Endodermal cell (in vitro differentiated cells): ENCODE measurements around the gene SMIM7. TPM values are rescaled to one million over a fixed set of nuclear protein-coding genes. Genes with fewer than 3 reads are reported as not detected.
A peak's percentile ranks its signal among the peaks of the same experiment; 100 is the strongest.

Experiments
- DNase-seq: peaks from one replicate; pipeline ENCODE4 v3.0.0-alpha.2; 2017
- H3K27ac ChIP-seq: 2 replicates; pipeline ENCODE4 v1.5.1; 2013; ENCODE audit warnings: mild to moderate bottlenecking, low read depth, low read length, moderate library complexity
- H3K27me3 ChIP-seq: 2 replicates; pipeline ENCODE4 v1.6.1; 2013; ENCODE audit warnings: mild to moderate bottlenecking, low read length, moderate library complexity; ENCODE audit not compliant: insufficient read depth, control insufficient read depth, poor library complexity, severe bottlenecking
- H3K36me3 ChIP-seq: 2 replicates; pipeline ENCODE4 v1.7.0; 2013; ENCODE audit warnings: mild to moderate bottlenecking, low read length, moderate library complexity; ENCODE audit not compliant: control insufficient read depth, insufficient read depth
- H3K4me1 ChIP-seq: one replicate; pipeline ENCODE4 v1.7.0; 2013; ENCODE audit warnings: low read length; ENCODE audit not compliant: control insufficient read depth, insufficient read depth
- H3K4me3 ChIP-seq: 2 replicates; pipeline ENCODE4 v1.5.1; 2013; ENCODE audit warnings: mild to moderate bottlenecking, low read length, moderate library complexity
- H3K9ac ChIP-seq: 2 replicates; pipeline ENCODE4 v1.6.1; 2013; ENCODE audit warnings: mild to moderate bottlenecking, low read length, moderate library complexity; ENCODE audit not compliant: poor library complexity, severe bottlenecking; ENCODE audit errors: extremely low read depth
- H3K9me3 ChIP-seq: 2 replicates; pipeline ENCODE4 v1.6.1; 2013; ENCODE audit warnings: mild to moderate bottlenecking, low read length, moderate library complexity; ENCODE audit not compliant: control insufficient read depth
- H3K27ac Mint-ChIP-seq: 2 replicates; pipeline ENCODE4 v1.8.0; 2020; ENCODE audit warnings: mixed read lengths
- H3K27me3 Mint-ChIP-seq: 2 replicates; pipeline ENCODE4 v1.8.0; 2021; ENCODE audit warnings: mild to moderate bottlenecking, mixed read lengths; ENCODE audit not compliant: insufficient read depth
- H3K36me3 Mint-ChIP-seq: 2 replicates; pipeline ENCODE4 v1.8.0; 2020; ENCODE audit warnings: low read depth, mixed read lengths
- H3K4me1 Mint-ChIP-seq: 2 replicates; pipeline ENCODE4 v1.8.0; 2020; ENCODE audit warnings: mixed read lengths
- H3K4me3 Mint-ChIP-seq: 2 replicates; pipeline ENCODE4 v1.8.0; 2020; ENCODE audit warnings: mild to moderate bottlenecking, moderate library complexity, mixed read lengths
- H3K9me3 Mint-ChIP-seq: 2 replicates; pipeline ENCODE4 v1.8.0; 2020; ENCODE audit warnings: mild to moderate bottlenecking, mixed read lengths
- WGBS, 2 experiments: methylation state at CpG; one replicate each; pipeline versions ENCODE4 v1.1.5 to v1.1.7; 2013; ENCODE audit warnings: missing lambda C conversion rate in 2 of 2, mixed read lengths in 1 of 2; ENCODE audit not compliant: insufficient coverage in 1 of 2, insufficient read length in 1 of 2; 5-methylcytosine and 5-hydroxymethylcytosine counted together
- total RNA-seq, 2 donors: library from RNA; stranded (reverse); fragmentation: NEBNext Ultra II Directional in 1 of 2; extraction: Animal tissue kit (Norgen Biotek cat#: 25700) in 1 of 2; gene quantifications; 2 replicates in 1 of 2; 3 replicates in 1 of 2; pipeline ENCODE4 v1.2.1, GENCODE V29; 2021
- TF ChIP-seq, protein P1 (sequence below): fragments of 200-600 bp; sonication (generic); conservative IDR thresholded peaks from 2 replicates; pipeline ENCODE4 v1.5.0; 2021; ENCODE audit warnings: antibody characterized with exemption, mild to moderate bottlenecking

The SMIM7 gene
- total RNA-seq, 2 donors from 2014 or later, result 57.6 to 91.4 TPM

DNA sequence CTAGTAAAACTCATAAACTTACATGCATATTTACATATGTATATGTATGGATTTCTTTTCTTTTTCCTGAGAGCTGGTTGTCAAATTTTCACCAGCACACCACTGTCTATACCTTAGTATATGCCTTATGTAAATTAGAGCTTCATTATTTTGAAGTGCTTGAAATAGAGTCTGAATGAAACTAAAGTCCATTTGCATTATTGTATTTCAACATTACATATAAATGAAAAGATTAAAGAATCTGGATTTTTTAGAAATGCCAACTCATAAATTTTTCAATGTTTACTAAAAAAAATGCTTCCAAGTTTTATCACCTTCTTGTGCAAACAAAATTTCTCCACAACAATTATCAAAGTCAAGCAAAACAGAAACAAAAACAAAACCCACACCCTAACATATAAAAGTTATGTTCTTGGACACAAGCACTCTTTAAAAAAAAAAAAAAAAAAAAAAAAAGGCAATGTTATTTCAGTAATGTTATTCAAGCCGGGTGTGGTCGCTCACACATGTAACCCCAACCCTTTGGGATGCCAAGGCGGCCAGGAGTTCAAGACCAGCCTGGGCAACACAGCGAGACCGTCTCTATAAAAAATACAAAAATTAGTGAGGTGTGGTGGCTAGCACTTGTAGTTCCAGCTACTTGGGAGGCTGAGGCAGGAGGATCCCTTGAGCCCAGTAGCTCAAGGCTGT, 50.3 kb downstream of the SMIM7 start:
- H3K9ac ChIP-seq, result no peak overlapping the region
- peaks cover 7% of the 10 kb centered on the region for H3K4me1 Mint-ChIP-seq
- H3K9me3 ChIP-seq, result no peaks in the 10 kb centered on the region
- TF ChIP-seq, protein P1, sequence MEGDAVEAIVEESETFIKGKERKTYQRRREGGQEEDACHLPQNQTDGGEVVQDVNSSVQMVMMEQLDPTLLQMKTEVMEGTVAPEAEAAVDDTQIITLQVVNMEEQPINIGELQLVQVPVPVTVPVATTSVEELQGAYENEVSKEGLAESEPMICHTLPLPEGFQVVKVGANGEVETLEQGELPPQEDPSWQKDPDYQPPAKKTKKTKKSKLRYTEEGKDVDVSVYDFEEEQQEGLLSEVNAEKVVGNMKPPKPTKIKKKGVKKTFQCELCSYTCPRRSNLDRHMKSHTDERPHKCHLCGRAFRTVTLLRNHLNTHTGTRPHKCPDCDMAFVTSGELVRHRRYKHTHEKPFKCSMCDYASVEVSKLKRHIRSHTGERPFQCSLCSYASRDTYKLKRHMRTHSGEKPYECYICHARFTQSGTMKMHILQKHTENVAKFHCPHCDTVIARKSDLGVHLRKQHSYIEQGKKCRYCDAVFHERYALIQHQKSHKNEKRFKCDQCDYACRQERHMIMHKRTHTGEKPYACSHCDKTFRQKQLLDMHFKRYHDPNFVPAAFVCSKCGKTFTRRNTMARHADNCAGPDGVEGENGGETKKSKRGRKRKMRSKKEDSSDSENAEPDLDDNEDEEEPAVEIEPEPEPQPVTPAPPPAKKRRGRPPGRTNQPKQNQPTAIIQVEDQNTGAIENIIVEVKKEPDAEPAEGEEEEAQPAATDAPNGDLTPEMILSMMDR, result no peak
- no peak overlapping the region for H3K27ac ChIP-seq
- H3K4me3 Mint-ChIP-seq, result no peak overlapping the region
- DNase-seq, result no peak
- peaks cover 5% of the 10 kb centered on the region for H3K36me3 ChIP-seq
- H3K27me3 Mint-ChIP-seq, result no peaks in the 10 kb centered on the region
- 94 to 100% methylated on average over 3 to 5 of the region's 5 CpGs for WGBS, 2 experiments
- H3K4me3 ChIP-seq, result no peak overlapping the region
- H3K9me3 Mint-ChIP-seq, result no peaks in the 10 kb centered on the region
- H3K27me3 ChIP-seq, result no peaks in the 10 kb centered on the region
- no peaks in the 10 kb centered on the region for H3K36me3 Mint-ChIP-seq
- H3K27ac Mint-ChIP-seq, result no peak overlapping the region
- H3K4me1 ChIP-seq, result no peaks in the 10 kb centered on the region

DNA sequence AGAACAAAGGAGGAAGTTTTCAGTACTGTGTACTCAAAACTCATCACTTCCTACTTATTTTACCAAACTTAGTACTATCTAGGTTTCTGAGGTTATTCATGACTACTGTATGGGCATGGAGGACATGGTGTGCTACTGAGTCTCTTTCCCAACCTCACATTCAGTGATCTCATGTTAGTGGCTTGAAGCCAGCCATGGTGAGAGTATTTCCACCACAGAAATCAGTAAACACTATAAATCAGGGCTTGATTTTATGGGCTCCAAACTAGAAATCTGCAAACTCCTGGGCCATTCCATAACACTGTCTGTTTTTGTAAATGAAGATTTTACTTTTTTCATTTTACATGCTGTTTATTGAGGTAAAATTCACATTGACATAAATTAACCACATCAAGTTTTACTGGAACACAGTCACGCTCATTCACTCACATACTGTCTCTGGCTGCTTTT, 51.6 kb downstream of the SMIM7 start:
- peak overlapping the region; percentile 48 for H3K27ac Mint-ChIP-seq
- TF ChIP-seq, protein P1, result no peak
- H3K4me3 ChIP-seq, result no peak overlapping the region
- DNase-seq, result no peak
- no peak overlapping the region for H3K9ac ChIP-seq
- H3K36me3 ChIP-seq, result peaks cover 5% of the 10 kb centered on the region
- no peaks in the 10 kb centered on the region for H3K4me1 ChIP-seq
- H3K27ac ChIP-seq, result no peak overlapping the region
- peaks cover 7% of the 10 kb centered on the region for H3K4me1 Mint-ChIP-seq
- H3K27me3 ChIP-seq, result no peaks in the 10 kb centered on the region
- H3K27me3 Mint-ChIP-seq, result no peaks in the 10 kb centered on the region
- WGBS, 2 experiments, result 92 to 100% methylated on average over 1 of the region's 1 CpG
- no peaks in the 10 kb centered on the region for H3K9me3 ChIP-seq
- no peaks in the 10 kb centered on the region for H3K9me3 Mint-ChIP-seq
- H3K36me3 Mint-ChIP-seq, result no peaks in the 10 kb centered on the region
- no peak overlapping the region for H3K4me3 Mint-ChIP-seq

DNA sequence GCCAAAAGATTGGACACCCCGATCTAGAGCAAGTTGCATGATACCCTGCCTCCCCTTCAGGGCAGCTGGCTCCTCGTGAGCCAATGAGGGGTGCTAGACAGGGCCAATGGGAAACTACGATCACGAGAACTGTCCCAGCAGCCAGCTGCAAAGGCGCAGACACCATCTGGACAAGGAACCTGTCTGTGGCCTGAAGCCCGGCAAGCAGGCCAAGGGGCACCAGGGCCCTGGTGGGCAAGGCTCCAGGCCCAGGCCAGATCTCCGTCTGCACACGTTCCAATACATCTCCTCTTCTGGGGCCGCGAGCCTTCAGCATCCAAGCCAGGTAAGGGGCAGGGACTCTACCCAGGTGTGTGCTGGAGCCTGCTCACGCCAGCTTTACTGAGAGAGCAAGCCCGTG, 52.1 kb downstream of the SMIM7 start:
- WGBS, 2 experiments, result 92 to 95% methylated on average over 7 to 12 of the region's 12 CpGs
- no peaks in the 10 kb centered on the region for H3K36me3 Mint-ChIP-seq
- Histone ChIP-seq H3K4me3 (no peak overlapping the region), H3K27me3 (no peaks in the 10 kb centered on the region), H3K36me3 (peaks cover 5% of the 10 kb centered on the region), H3K9me3 (no peaks in the 10 kb centered on the region), H3K4me1 (no peaks in the 10 kb centered on the region), H3K9ac (no peak overlapping the region), H3K27ac (no peak overlapping the region)
- peaks cover 7% of the 10 kb centered on the region for H3K4me1 Mint-ChIP-seq
- H3K9me3 Mint-ChIP-seq, result no peaks in the 10 kb centered on the region
- peak overlapping the region; percentile 63 for H3K27ac Mint-ChIP-seq
- DNase-seq, result no peak
- TF ChIP-seq, protein P1, result no peak
- no peak overlapping the region for H3K4me3 Mint-ChIP-seq
- H3K27me3 Mint-ChIP-seq, result no peaks in the 10 kb centered on the region
